GM06990 (cell line): ENCODE results near the gene ARID1A.

Experiments
- DNase-seq: peaks from one replicate; pipeline ENCODE4 v3.0.0-alpha.2; 2011; ENCODE audit not compliant: insufficient read length; ENCODE audit errors: extremely low read depth
- H3K27me3 ChIP-seq: replicated peaks from 2 replicates; pipeline ENCODE4 v1.6.0; 2011; ENCODE audit warnings: low read length; ENCODE audit not compliant: control insufficient read depth, insufficient read depth
- H3K36me3 ChIP-seq: 2 replicates; pipeline ENCODE4 v1.5.1; 2011; ENCODE audit warnings: low read length; ENCODE audit not compliant: control insufficient read depth, insufficient read depth
- H3K4me3 ChIP-seq: replicated peaks from 2 replicates; pipeline ENCODE4 v1.5.1; 2011; ENCODE audit warnings: low read depth, mild to moderate bottlenecking, control low read depth, low read length
- TF ChIP-seq, protein P1 (sequence below): IDR thresholded peaks from 2 replicates; pipeline ENCODE4 v1.5.1; 2011; ENCODE audit warnings: low read length, control low read depth, mild to moderate bottlenecking, inconsistent platforms; ENCODE audit not compliant: insufficient read depth, poor library complexity, severe bottlenecking

ARID1A gene

DNA sequence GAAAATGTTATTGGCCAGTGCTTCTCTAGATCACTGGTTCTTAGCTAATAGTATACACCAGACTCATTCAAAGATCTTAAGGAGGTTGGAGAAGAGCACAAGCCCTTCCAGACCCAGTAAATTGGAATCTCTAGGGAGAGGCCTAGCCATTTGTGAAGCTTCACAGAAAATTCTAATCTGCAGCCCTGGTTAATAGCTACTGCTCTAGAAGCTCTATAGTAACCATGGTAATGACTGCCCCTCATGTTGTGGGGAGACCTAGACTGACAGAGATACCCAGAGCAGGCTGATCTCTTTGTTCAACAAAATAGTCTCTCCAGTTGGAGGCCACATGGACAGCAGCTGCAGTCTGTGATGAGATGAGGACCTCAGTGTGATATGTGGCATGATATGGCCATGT lies 31.7 kb downstream of the ARID1A start:
- DNase-seq: no peak
- no peak overlapping the region for H3K4me3 ChIP-seq
- TF ChIP-seq, protein P1, sequence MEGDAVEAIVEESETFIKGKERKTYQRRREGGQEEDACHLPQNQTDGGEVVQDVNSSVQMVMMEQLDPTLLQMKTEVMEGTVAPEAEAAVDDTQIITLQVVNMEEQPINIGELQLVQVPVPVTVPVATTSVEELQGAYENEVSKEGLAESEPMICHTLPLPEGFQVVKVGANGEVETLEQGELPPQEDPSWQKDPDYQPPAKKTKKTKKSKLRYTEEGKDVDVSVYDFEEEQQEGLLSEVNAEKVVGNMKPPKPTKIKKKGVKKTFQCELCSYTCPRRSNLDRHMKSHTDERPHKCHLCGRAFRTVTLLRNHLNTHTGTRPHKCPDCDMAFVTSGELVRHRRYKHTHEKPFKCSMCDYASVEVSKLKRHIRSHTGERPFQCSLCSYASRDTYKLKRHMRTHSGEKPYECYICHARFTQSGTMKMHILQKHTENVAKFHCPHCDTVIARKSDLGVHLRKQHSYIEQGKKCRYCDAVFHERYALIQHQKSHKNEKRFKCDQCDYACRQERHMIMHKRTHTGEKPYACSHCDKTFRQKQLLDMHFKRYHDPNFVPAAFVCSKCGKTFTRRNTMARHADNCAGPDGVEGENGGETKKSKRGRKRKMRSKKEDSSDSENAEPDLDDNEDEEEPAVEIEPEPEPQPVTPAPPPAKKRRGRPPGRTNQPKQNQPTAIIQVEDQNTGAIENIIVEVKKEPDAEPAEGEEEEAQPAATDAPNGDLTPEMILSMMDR: no peak
- peaks cover 14% of the 10 kb centered on the region for H3K36me3 ChIP-seq
- H3K27me3 ChIP-seq: no peaks in the 10 kb centered on the region

DNA sequence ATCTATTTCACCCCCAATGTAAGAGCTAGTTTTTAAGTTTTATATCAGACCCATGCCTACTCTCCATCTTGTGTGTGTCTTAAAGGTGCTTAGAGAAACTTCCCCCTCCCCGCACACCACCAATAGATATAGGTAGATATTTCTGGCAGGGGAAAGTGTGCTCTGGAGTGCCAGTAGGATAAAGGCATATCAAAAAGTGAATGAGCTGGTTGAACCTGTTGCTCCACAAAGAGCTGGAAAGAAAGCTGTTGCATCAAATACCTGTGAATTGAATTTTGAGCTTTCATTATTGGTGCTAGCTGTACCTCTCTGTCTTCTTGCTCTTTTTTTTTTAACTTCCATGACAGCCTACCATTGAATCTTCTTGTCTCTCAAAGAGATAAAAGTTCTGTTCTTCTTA lies 32.8 kb downstream of the ARID1A start:
- H3K36me3 ChIP-seq: peaks cover 18% of the 10 kb centered on the region
- no peak overlapping the region for H3K4me3 ChIP-seq
- no peaks in the 10 kb centered on the region for H3K27me3 ChIP-seq
- TF ChIP-seq, protein P1: no peak
- no peak for DNase-seq

DNA sequence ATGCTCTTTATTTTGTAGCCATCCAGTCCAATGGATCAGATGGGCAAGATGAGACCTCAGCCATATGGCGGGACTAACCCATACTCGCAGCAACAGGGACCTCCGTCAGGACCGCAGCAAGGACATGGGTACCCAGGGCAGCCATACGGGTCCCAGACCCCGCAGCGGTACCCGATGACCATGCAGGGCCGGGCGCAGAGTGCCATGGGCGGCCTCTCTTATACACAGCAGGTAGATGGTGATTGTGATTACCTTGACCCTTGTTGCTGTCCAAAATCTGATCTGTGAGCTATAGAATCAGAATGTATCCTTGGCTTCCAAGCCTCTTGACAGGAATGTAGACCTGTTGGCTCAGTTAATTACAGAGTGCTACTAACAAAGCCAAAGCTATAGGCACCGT lies 33.8 kb downstream of the ARID1A start:
- TF ChIP-seq, protein P1: no peak
- Histone ChIP-seq H3K27me3 (no peaks in the 10 kb centered on the region), H3K36me3 (peaks cover 25% of the 10 kb centered on the region), H3K4me3 (no peak overlapping the region)
- DNase-seq: no peak

DNA sequence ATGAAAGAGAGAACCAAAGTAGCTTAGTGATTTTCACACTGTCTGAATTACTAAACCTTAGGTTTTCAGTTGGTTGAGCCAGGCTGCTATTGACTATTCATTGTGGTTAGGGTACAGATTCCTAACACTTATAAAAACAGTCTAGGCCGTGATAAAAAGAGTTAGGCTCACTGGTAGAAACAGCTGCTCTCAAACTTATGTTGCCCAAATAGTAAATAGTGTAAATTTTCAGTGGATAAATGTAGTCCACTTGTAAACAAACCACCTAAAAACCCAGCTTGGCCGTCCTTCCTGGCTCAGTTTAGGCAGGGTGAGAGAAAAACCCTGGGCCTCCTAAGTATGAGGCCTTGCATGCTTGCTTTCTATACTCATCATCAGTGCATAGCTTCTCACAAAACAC lies 34.9 kb downstream of the ARID1A start:
- no peaks in the 10 kb centered on the region for H3K27me3 ChIP-seq
- peaks cover 25% of the 10 kb centered on the region for H3K36me3 ChIP-seq
- no peak for DNase-seq
- no peak overlapping the region for H3K4me3 ChIP-seq
- TF ChIP-seq, protein P1: no peak

DNA sequence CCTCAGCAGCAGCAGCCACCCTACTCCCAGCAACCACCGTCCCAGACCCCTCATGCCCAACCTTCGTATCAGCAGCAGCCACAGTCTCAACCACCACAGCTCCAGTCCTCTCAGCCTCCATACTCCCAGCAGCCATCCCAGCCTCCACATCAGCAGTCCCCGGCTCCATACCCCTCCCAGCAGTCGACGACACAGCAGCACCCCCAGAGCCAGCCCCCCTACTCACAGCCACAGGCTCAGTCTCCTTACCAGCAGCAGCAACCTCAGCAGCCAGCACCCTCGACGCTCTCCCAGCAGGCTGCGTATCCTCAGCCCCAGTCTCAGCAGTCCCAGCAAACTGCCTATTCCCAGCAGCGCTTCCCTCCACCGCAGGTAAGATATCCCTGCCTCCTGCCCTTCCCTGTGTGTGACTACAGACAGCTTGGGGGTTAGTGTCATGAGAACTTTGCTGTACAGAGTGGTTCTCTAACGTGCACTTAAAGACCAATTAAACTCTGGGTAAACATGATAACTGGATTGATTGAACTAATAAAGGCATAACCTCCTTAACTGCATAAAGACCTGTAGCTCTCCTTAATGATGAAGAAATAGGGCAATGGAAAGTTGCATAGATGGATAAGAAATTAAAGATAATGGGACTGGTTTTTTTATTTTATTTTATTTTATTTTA lies 35.6 kb downstream of the ARID1A start:
- peaks cover 25% of the 10 kb centered on the region for H3K36me3 ChIP-seq
- TF ChIP-seq, protein P1: no peak
- no peak for DNase-seq
- no peaks in the 10 kb centered on the region for H3K27me3 ChIP-seq
- H3K4me3 ChIP-seq: no peak overlapping the region

DNA sequence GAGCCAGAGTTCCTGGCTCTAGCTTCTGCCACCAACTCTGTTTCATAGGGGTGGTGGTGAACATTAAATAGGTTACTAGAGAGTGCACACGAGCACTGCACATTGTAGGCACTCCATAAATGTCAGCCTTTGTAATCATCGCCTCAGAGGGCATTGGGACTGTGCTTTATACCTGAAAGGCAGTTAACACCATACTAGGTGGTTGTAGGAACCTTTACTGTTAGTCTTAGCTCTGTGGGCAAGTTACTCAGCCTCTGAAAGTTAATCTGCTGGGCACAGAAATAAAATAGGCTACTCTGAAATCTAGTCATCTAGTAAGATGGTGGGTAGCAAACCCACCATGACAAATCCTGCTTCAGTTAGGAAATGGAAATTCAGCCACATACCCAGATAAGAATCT lies 37.6 kb downstream of the ARID1A start:
- Histone ChIP-seq H3K4me3 (no peak overlapping the region), H3K27me3 (no peaks in the 10 kb centered on the region), H3K36me3 (peaks cover 28% of the 10 kb centered on the region)
- DNase-seq: no peak
- TF ChIP-seq, protein P1: no peak
